AG10803 (cell line): ENCODE results near the gene TBC1D22A.

ENCODE experiments used
- DNase-seq: peaks from one replicate; pipeline ENCODE4 v3.0.0; 2010; ENCODE audit warnings: low read depth
- H3K4me3 ChIP-seq: 2 replicates; pipeline ENCODE4 v1.5.1; 2011; ENCODE audit warnings: mild to moderate bottlenecking, low read length, control low read depth
- TF ChIP-seq, protein P1 (sequence below): conservative IDR thresholded peaks from 2 replicates; pipeline ENCODE4 v1.5.1; 2011; ENCODE audit warnings: mild to moderate bottlenecking, low read length, control low read depth, inconsistent platforms

Gene TBC1D22A

GRCh38 chr22:46835693-46836092 is 73.2 kb downstream of the TBC1D22A start:
- no peak for DNase-seq
- H3K4me3 ChIP-seq, result no peak overlapping the region

DNA sequence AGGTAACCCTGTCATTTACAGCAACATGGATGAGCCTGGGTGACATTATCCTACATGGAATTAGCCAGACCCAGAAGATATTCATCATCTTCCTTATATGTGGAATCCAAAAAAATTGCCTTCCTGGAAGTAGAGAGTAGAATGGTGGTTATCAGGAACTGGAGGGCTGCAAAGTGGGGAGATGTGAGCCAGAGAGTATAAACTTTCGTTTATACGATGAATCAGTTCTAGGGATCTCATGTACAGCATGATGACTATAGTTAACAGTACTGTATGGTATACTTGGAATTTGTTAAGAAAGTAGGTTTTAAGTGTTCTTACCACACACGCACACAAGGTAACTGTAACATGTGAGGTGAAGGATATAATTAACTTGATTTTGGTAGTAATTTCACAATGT is 79.1 kb downstream of the TBC1D22A start:
- no peak overlapping the region for H3K4me3 ChIP-seq
- TF ChIP-seq, protein P1, sequence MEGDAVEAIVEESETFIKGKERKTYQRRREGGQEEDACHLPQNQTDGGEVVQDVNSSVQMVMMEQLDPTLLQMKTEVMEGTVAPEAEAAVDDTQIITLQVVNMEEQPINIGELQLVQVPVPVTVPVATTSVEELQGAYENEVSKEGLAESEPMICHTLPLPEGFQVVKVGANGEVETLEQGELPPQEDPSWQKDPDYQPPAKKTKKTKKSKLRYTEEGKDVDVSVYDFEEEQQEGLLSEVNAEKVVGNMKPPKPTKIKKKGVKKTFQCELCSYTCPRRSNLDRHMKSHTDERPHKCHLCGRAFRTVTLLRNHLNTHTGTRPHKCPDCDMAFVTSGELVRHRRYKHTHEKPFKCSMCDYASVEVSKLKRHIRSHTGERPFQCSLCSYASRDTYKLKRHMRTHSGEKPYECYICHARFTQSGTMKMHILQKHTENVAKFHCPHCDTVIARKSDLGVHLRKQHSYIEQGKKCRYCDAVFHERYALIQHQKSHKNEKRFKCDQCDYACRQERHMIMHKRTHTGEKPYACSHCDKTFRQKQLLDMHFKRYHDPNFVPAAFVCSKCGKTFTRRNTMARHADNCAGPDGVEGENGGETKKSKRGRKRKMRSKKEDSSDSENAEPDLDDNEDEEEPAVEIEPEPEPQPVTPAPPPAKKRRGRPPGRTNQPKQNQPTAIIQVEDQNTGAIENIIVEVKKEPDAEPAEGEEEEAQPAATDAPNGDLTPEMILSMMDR, result no peak
- DNase-seq, result no peak

More at GRCh38 chr22:46835693-46836092, 73.2 kb downstream of the TBC1D22A start:
- TF ChIP-seq, protein P1, result no peak

DNA sequence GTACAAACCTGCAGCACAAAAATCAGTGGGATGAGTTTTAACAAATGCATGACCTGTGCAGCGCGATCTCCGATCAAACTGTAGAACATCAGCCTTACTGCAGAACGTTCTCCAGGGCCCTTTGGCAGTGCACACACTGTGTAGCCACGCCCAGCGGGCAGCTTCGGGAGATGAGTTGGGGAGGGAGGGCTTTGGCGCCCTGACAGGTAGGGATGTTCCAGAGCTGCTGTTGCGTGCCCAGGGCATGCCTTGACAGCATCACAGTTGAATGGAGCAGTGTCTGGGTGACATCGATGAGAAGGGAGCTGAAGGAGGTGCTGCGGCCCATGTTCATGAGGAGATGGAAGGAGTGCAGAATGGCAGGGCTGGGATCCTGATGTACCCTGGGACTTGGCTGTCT is 80.2 kb downstream of the TBC1D22A start:
- TF ChIP-seq, protein P1, result no peak
- no peak overlapping the region for H3K4me3 ChIP-seq
- DNase-seq, result no peak

- TF ChIP-seq, protein P1, result no peak
- no peak overlapping the region for H3K4me3 ChIP-seq
- DNase-seq, result peak; percentile 81
Observed at GRCh38 chr22:46843821-46844255, 81.4 kb downstream of the TBC1D22A start.

- H3K4me3 ChIP-seq, result peak overlapping the region; percentile 29
- TF ChIP-seq, protein P1, result no peak
- no peak for DNase-seq
Observed at GRCh38 chr22:46844606-46845210, 82.3 kb downstream of the TBC1D22A start.

DNA sequence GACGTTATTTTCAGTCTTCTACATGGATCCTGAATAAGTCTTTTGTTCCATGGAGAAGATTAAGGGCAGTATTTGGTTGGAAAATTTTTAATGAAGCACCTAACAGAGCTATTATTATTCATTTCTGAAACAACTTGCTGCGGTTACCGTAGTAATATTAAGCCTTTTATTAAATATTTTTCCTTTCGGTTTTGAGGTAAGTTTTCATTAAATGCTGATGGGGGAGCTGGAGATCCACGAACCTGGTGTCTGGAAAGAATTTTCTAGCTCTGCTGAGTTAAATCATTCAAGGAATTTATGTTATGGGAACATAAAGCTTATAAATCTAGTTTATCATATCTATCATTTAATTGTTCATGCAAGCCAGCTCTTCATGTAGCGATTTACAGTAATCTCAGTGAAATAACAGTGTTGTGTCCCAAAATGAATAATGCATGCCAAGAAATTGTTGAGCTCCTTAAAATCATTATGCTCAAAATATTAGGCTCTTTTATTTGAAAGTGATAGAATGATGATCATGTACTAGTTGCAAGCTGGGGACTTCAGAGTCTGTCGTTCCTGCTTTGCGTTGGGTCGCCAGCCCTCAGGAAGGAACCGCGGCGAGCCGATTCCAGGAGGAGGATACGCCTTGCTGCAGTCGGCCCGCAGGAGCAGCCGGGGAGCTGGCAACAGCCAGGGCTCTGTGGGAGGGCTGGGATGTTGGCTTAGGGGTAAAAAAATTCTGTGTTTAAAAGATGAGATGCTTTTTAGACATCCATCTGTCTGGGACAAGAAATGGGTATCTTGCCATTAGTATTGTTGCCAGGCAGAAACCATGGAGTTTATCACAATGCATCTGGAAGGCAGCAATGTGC is 83.1 kb downstream of the TBC1D22A start:
- DNase-seq, result peak; percentile 61
- TF ChIP-seq, protein P1, result peak; percentile 70
- peak overlapping the region; percentile 29 for H3K4me3 ChIP-seq
